Esophagus squamous epithelium (tissue), 5 donors: ENCODE data around the gene LTBP2. TPM values are rescaled to one million over a fixed set of nuclear protein-coding genes. Genes with fewer than 3 reads are reported as not detected.
A peak's percentile ranks its signal among the peaks of the same experiment; 100 is the strongest.

Experiments used
- DNase-seq: peaks from one replicate; lab custom pipeline; 2025; lab: John Stamatoyannopoulos, UW
- H3K27ac ChIP-seq, 4 donors: fragments of 200-600 bp; sonication (generic); one replicate each; pipeline ENCODE4 v1.5.1; 2016 to 2019; ENCODE audit warnings: mild to moderate bottlenecking in 1 of 4
- H3K27me3 ChIP-seq, 4 donors: fragments of 200-600 bp; sonication (generic); 1 replicate in 3 of 4; 2 replicates in 1 of 4; pipeline versions ENCODE4 v1.5.1 to v1.6.0; 2017 to 2021; ENCODE audit warnings: antibody characterized with exemption in 1 of 4
- H3K36me3 ChIP-seq, 3 donors: fragments of 200-600 bp; sonication (generic); one replicate each; pipeline ENCODE4 v1.5.1; 2016 to 2019
- H3K4me1 ChIP-seq, 3 donors: fragments of 200-600 bp; sonication (generic); one replicate each; pipeline ENCODE4 v1.5.1; 2017 to 2019
- H3K4me3 ChIP-seq, 4 donors: fragments of 200-600 bp; sonication (generic); 1 replicate in 3 of 4; 2 replicates in 1 of 4; pipeline ENCODE4 v1.5.1; 2016 to 2019; ENCODE audit warnings: mild to moderate bottlenecking in 2 of 4, moderate library complexity in 1 of 4
- H3K9me3 ChIP-seq, 3 donors: fragments of 200-600 bp; sonication (generic); one replicate each; pipeline ENCODE4 v1.5.1; 2016 to 2019
- POLR2A ChIP-seq, 4 donors: fragments of 450-650 bp; IDR thresholded peaks; one replicate each; pipeline ENCODE4 v1.6.1; 2017; ENCODE audit warnings: antibody characterized with exemption in 4 of 4, mild to moderate bottlenecking in 4 of 4, moderate library complexity in 3 of 4
- WGBS, 2 donors: methylation state at CpG; one replicate each; pipeline ENCODE4 v1.1.5; 2018; 5-methylcytosine and 5-hydroxymethylcytosine counted together
- intact Hi-C: fragments of 100-400 bp; cut with DNase I; formaldehyde crosslinking; loops from one replicate; pipeline ENCODE4 v1.15.0; 2022
- total RNA-seq, 4 donors: library from RNA; depleted of rRNA; stranded (reverse); fragments of >200 nt; gene quantifications; one replicate each; pipeline ENCODE4 v1.1.0, GENCODE V29; 2016
- TF ChIP-seq, protein P1 (sequence below), 6 experiments: fragments of 450-650 bp in 4 of 6; fragments of 200-600 bp in 2 of 6; sonication (generic) in 2 of 6; IDR thresholded peaks; one replicate each; pipeline ENCODE4 v1.5.1; 2016 to 2019; ENCODE audit warnings: antibody characterized with exemption in 6 of 6, mild to moderate bottlenecking in 4 of 6, moderate library complexity in 4 of 6
- donor health status: DM: yes; HTN: yes; CAD: no.

Gene LTBP2
- total RNA-seq, 4 donors from 2014 or later: 10.3 to 41.6 (median 17.0) TPM

DNA sequence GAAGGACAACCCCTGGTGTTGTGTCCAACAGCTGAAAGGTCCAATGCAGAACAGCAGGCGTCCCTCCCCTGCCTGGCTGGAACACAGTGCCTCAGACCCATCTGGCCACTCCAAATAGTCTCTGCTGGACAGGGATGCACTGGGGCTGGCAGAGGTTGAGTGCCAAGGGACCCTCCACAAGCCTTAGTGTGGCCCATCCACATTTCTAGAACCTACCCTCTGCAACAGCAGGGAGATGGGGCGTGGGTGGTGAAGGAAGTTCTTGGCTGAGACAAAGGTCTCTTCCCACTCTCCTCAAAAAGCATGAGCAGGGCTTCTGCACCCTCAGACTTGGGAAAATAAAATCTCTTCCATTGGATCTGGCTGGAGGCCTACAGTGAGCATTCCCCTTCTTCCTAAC, 36.5 kb downstream of the LTBP2 start:
- DNase-seq: no peak
- intact Hi-C loops: no loop called here
- 83 to 94% methylated on average over 1 to 2 of the region's 2 CpGs for WGBS, 2 donors
- H3K36me3 ChIP-seq: no peaks in the 10 kb centered on the region
- peak overlapping the region in 1 of 4 donors; percentile 37 for H3K27ac ChIP-seq
- H3K27me3 ChIP-seq: no peaks in the 10 kb centered on the region
- peaks cover 35 to 97% (median 65%) of the 10 kb centered on the region in 3 donors for H3K4me1 ChIP-seq
- H3K4me3 ChIP-seq: no peak overlapping the region
- TF ChIP-seq, protein P1, sequence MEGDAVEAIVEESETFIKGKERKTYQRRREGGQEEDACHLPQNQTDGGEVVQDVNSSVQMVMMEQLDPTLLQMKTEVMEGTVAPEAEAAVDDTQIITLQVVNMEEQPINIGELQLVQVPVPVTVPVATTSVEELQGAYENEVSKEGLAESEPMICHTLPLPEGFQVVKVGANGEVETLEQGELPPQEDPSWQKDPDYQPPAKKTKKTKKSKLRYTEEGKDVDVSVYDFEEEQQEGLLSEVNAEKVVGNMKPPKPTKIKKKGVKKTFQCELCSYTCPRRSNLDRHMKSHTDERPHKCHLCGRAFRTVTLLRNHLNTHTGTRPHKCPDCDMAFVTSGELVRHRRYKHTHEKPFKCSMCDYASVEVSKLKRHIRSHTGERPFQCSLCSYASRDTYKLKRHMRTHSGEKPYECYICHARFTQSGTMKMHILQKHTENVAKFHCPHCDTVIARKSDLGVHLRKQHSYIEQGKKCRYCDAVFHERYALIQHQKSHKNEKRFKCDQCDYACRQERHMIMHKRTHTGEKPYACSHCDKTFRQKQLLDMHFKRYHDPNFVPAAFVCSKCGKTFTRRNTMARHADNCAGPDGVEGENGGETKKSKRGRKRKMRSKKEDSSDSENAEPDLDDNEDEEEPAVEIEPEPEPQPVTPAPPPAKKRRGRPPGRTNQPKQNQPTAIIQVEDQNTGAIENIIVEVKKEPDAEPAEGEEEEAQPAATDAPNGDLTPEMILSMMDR (IDR thresholded peaks at IDR 0.05): no peak
- no peak for TF ChIP-seq POLR2A (IDR thresholded peaks at IDR 0.05)
- no peaks in the 10 kb centered on the region for H3K9me3 ChIP-seq

DNA sequence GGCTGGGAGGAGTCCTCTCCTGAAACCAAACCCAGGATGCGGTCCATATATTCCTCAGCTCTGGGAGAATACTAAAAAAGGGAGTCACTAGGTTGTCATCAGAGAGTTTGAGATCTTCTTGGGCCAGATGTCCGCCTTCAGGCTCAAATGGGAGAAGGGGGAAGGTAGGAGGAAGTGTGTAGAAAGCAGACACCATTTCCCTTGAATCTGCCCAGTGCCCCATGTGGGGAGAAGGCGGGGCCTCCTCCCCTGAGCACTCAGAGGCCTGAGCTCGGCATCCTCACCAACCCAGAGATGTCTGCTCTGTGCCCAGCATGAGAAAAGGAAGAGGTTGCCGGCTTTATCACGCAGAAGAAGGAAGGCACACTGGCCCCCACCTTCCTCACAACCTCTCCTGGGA, 37.3 kb downstream of the LTBP2 start:
- Histone ChIP-seq H3K27ac (peak overlapping the region in 2 of 4 donors; percentile 22 to 90), H3K4me1 (peaks cover 42 to 97% (median 65%) of the 10 kb centered on the region in 3 donors), H3K9me3 (no peaks in the 10 kb centered on the region), H3K36me3 (no peaks in the 10 kb centered on the region), H3K27me3 (no peaks in the 10 kb centered on the region), H3K4me3 (no peak overlapping the region)
- no peak for DNase-seq
- WGBS, 2 donors: 88 to 89% methylated on average over 2 to 3 of the region's 6 CpGs
- TF ChIP-seq POLR2A (IDR thresholded peaks at IDR 0.05): no peak
- TF ChIP-seq, protein P1 (IDR thresholded peaks at IDR 0.05): no peak
- intact Hi-C loops: no loop called here

DNA sequence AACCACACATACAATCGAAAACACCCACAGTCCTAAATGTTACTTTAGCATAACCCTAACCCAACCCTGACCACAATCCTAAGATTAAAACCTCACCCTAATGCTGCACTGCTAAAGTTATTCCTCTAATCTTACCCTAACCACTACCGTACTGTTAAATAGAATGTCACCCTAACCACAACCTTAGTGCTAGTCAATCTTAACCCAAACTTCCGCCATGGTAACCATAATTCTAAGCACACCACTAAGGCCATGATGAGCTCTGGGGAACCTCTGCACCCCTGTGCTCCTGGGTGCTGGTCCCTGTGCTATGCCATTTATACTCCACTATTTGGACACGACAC, 38.0 kb downstream of the LTBP2 start:
- Histone ChIP-seq H3K9me3 (no peaks in the 10 kb centered on the region), H3K27ac (peak overlapping the region in 3 of 4 donors; percentile 89 to 95 (median 90)), H3K36me3 (no peaks in the 10 kb centered on the region), H3K4me3 (no peak overlapping the region), H3K4me1 (peaks cover 48 to 97% (median 65%) of the 10 kb centered on the region in 3 donors), H3K27me3 (no peaks in the 10 kb centered on the region)
- TF ChIP-seq, protein P1 (IDR thresholded peaks at IDR 0.05): no peak
- no peak for TF ChIP-seq POLR2A (IDR thresholded peaks at IDR 0.05)
- no peak for DNase-seq
- intact Hi-C loops: no loop called here
- WGBS, 2 donors: 84 to 85% methylated on average over 4 of the region's 4 CpGs

DNA sequence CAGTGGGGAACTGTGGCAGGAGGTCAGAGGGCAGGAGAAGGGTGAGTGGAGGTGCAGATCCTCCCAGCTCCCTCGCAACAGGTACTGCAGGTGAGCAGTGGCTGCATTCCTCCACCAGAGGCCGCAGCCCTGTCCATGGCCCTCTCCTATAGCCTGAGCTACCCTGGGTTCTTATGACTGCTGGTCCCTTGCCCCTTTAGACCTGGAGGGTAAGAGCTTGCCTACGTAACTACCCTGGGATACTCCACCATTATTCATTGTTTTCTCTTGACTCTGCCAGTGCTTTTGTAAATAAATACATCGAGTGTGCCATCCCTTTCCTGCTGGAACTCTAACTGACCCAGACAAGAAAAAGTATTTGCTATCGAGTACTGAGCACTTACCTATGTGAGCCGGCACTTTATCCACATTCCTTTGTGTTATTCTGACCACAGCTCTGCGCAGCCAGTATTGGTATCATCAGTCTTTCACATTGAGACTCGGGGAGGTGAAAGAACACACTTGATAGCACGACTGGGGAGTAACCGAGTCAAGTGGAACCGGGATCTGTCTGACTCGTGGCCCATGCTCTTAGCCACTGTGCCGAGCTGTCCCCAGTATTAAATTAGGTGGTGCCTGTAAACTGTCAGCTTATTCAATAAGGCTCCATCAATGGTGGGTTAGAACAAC, 38.5 kb downstream of the LTBP2 start:
- TF ChIP-seq, protein P1 (IDR thresholded peaks at IDR 0.05): peak in 4 of 6 experiments; percentile 24 to 45 (median 38)
- TF ChIP-seq POLR2A (IDR thresholded peaks at IDR 0.05): no peak
- 56 to 62% methylated on average over 11 to 12 of the region's 13 CpGs for WGBS, 2 donors
- Histone ChIP-seq H3K36me3 (no peaks in the 10 kb centered on the region), H3K4me3 (no peak overlapping the region), H3K4me1 (peaks cover 53 to 97% (median 64%) of the 10 kb centered on the region in 3 donors), H3K27ac (peak overlapping the region; percentile 75 to 95 (median 90)), H3K27me3 (no peaks in the 10 kb centered on the region), H3K9me3 (no peaks in the 10 kb centered on the region)
- no peak for DNase-seq
- intact Hi-C loops: no loop called here

DNA sequence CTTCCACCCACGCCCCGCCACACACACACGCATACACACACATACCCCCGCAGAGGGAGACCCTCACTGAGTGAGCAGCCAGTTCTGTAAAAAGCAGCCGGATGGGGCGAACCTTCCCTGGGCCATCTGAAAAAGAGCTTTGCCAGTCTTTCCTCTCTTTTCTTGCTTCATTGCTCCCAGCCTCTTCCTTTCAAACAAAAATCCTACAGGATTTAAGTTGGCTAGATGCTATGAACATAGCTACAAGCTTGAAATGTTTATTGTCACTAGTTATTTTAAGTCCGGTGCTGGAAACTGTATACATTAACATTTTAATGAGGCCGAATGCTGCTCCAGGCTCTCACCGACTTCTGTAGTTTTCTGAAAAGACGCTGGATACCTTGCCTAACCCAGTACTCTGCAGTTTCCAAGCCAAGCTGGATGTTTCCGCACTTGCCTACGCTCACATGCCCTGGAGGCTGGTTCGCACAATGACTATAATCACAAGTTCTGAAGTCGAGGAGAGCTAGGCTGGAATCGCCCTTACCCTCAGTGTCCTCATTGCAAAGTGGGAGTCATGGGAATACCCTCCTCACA, 39.2 kb downstream of the LTBP2 start:
- Histone ChIP-seq H3K4me1 (peaks cover 59 to 98% (median 71%) of the 10 kb centered on the region in 3 donors), H3K27ac (peak overlapping the region; percentile 75 to 95 (median 90)), H3K36me3 (no peaks in the 10 kb centered on the region), H3K9me3 (no peaks in the 10 kb centered on the region), H3K27me3 (no peaks in the 10 kb centered on the region), H3K4me3 (peak overlapping the region in 3 of 4 donors; percentile 4 to 44 (median 16))
- 28 to 37% methylated on average over 13 to 14 of the region's 15 CpGs for WGBS, 2 donors
- TF ChIP-seq, protein P1 (IDR thresholded peaks at IDR 0.05): no peak
- TF ChIP-seq POLR2A (IDR thresholded peaks at IDR 0.05): no peak
- intact Hi-C loops: no loop called here
- DNase-seq: no peak
